OCI-LY7 (cell line): ENCODE measurements around the gene WDR4. TPM values are rescaled to one million over a fixed set of nuclear protein-coding genes. Genes with fewer than 3 reads are reported as not detected.
"Not testable (repeated sequence)": the region's sequence is repeated elsewhere in the genome, so short reads cannot be mapped to it uniquely, and the experiment has no call there.

Experiments used
- BruUV-seq: library from RNA; stranded (reverse); fragments of 400-500 nt; replicated peaks from 2 replicates; lab custom pipeline; 2021; lab: Mats Ljungman, UMichigan
- CTCF ChIA-PET: fragments of 300-600 bp; sonication (Branson Sonifier 250); formaldehyde crosslinking; loops from one replicate; lab custom pipeline; 2022; ENCODE audit warnings: antibody characterized with exemption; ENCODE audit not compliant: unreplicated experiment; lab: Charles Lee
- POLR2A ChIA-PET: fragments of 300-600 bp; sonication (Branson Sonifier 250); formaldehyde crosslinking; loops from one replicate; lab custom pipeline; 2022; ENCODE audit warnings: antibody characterized with exemption; lab: Charles Lee
- DNase-seq: peaks from one replicate; pipeline ENCODE4 v3.0.0-alpha.2; 2015; ENCODE audit warnings: low spot score
- H2AFZ ChIP-seq: fragments of 200-600 bp; sonication (generic), shearing (Covaris generic); 2 replicates; pipeline ENCODE4 v1.6.1; 2014; ENCODE audit warnings: mild to moderate bottlenecking, antibody characterized with exemption, low read length, moderate library complexity
- H3K27ac ChIP-seq: fragments of 200-600 bp; sonication (generic); 2 replicates; pipeline ENCODE4 v1.5.1; 2014; ENCODE audit warnings: mixed run types, low read depth, mild to moderate bottlenecking, moderate library complexity, low read length, inconsistent platforms; ENCODE audit not compliant: poor library complexity, severe bottlenecking
- H3K36me3 ChIP-seq: fragments of 200-600 bp; sonication (generic); 2 replicates; pipeline ENCODE4 v1.6.1; 2014; ENCODE audit warnings: mild to moderate bottlenecking, antibody characterized with exemption, low read length, moderate library complexity, mixed read lengths; ENCODE audit not compliant: insufficient read depth
- H3K4me1 ChIP-seq: fragments of 200-600 bp; sonication (generic); 2 replicates; pipeline ENCODE4 v1.5.1; 2014; ENCODE audit warnings: mild to moderate bottlenecking, low read length; ENCODE audit not compliant: insufficient read depth, poor library complexity, severe bottlenecking
- H3K4me2 ChIP-seq: fragments of 200-600 bp; sonication (generic); 2 replicates; pipeline ENCODE4 v1.6.1; 2014; ENCODE audit warnings: mild to moderate bottlenecking, low read length
- H3K4me3 ChIP-seq: fragments of 200-600 bp; sonication (generic); 2 replicates; pipeline ENCODE4 v1.5.1; 2014; ENCODE audit warnings: mild to moderate bottlenecking, low read depth, low read length; ENCODE audit not compliant: poor library complexity, severe bottlenecking
- H3K79me2 ChIP-seq: fragments of 200-600 bp; sonication (generic); 2 replicates; pipeline ENCODE4 v1.6.1; 2016; ENCODE audit warnings: low read depth, mild to moderate bottlenecking, low read length, moderate library complexity, mixed read lengths; ENCODE audit not compliant: insufficient read depth
- H3K9me2 ChIP-seq: fragments of 200-600 bp; sonication (generic); 2 replicates; pipeline ENCODE4 v1.6.1; 2016; ENCODE audit warnings: mild to moderate bottlenecking, low read length, mixed read lengths; ENCODE audit not compliant: insufficient read depth
- H3K9me3 ChIP-seq: fragments of 200-600 bp; sonication (generic); 2 replicates; pipeline ENCODE4 v1.6.1; 2014; ENCODE audit warnings: mild to moderate bottlenecking, mixed run types, low read length, mixed read lengths
- H4K20me1 ChIP-seq: fragments of 200-600 bp; sonication (generic); 2 replicates; pipeline ENCODE4 v1.6.1; 2014; ENCODE audit warnings: mild to moderate bottlenecking, antibody characterized with exemption, low read length, moderate library complexity, mixed read lengths; ENCODE audit not compliant: insufficient read depth
- CTCF ChIP-seq: fragments of 200-600 bp; sonication (generic); conservative IDR thresholded peaks from 2 replicates; pipeline ENCODE4 v1.5.1; 2014; ENCODE audit warnings: mild to moderate bottlenecking, antibody characterized with exemption, low read length, moderate library complexity, mixed read lengths
- EZH2phosphoT487 ChIP-seq: fragments of 200-600 bp; sonication (generic); IDR thresholded peaks from 2 replicates; pipeline ENCODE4 v1.6.1; 2018; ENCODE audit warnings: low read depth, borderline replicate concordance, mild to moderate bottlenecking, mixed run types, antibody characterized with exemption, low read length, moderate library complexity, mixed read lengths
- intact Hi-C: fragments of 100-400 bp; cut with micrococcal nuclease; formaldehyde crosslinking; loops from one replicate; pipeline ENCODE4 v1.10.0; 2022; ENCODE audit not compliant: unreplicated experiment
- total RNA-seq, 2 experiments: library from RNA; depleted of rRNA in 1 of 2; stranded (reverse); fragments of >200 nt in 1 of 2; shearing (Covaris generic) in 1 of 2; gene quantifications; 2 replicates each; pipeline ENCODE4 v1.2.3, GENCODE V29; 2014 to 2022

The WDR4 gene
- total RNA-seq, 2 experiments from 2014 or later = 45.7 to 73.8 TPM

- ChIA-PET CTCF (no interaction called here), POLR2A (interaction anchor here (0.6 to 2.5 kb wide), 2 partner anchors 8 to 12 kb away, joined by 3 to 8 read pairs; partner anchors contain the start of gene NDUFV3)
- Histone ChIP-seq H3K4me1 (peaks cover 20% of the 10 kb centered on the region), H3K4me3 (peak overlapping the region; percentile 77), H3K36me3 (peaks cover 28% of the 10 kb centered on the region), H3K4me2 (peak overlapping the region; percentile 68), H2AFZ (no peak overlapping the region; the same call in 1 of the 2 replicates), H3K9me2 (no peaks in the 10 kb centered on the region), H3K27ac (no peak overlapping the region), H3K9me3 (no peaks in the 10 kb centered on the region), H3K79me2 (peaks cover 50% of the 10 kb centered on the region), H4K20me1 (peaks cover 7% of the 10 kb centered on the region; the same call in 1 of the 2 replicates)
- no peak for DNase-seq
- TSS peak; percentile 86 for BruUV-seq
- intact Hi-C loops = loop anchor here (10.0 kb wide), 1 partner anchor 94 kb away; the partner anchor contains the start of gene PKNOX1
- TF ChIP-seq EZH2phosphoT487 (no peak), CTCF (no peak)
Measured at GRCh38 chr21:42880352-42880751, 1.0 kb upstream of the WDR4 start.

- TF ChIP-seq EZH2phosphoT487 (no peak), CTCF (no peak)
- BruUV-seq = no TSS peak
- H3K79me2 ChIP-seq = peaks cover 54% of the 10 kb centered on the region
- no peak for DNase-seq
- no peaks in the 10 kb centered on the region for H3K9me3 ChIP-seq
- peak overlapping the region; percentile 65 for H3K27ac ChIP-seq
- ChIA-PET POLR2A (interaction anchor here (0.8 to 1.2 kb wide), 2 partner anchors 15 to 141 kb away, joined by 3 to 7 read pairs; partner anchors contain the start of gene NDUFV3), CTCF (no interaction called here)
- H3K9me2 ChIP-seq = no peaks in the 10 kb centered on the region
- peaks cover 20% of the 10 kb centered on the region for H3K4me1 ChIP-seq
- peak overlapping the region; percentile 77 for H3K4me3 ChIP-seq
- peak overlapping the region; percentile 98 for H3K4me2 ChIP-seq
- H2AFZ ChIP-seq = peak overlapping the region; percentile 4; the same call in 1 of the 2 replicates
- intact Hi-C loops = loop anchor here (2.0 to 5.0 kb wide), 2 partner anchors 14 to 221 kb away; partner anchors contain the start of gene NDUFV3
- H3K36me3 ChIP-seq = peaks cover 45% of the 10 kb centered on the region
- peaks cover 7% of the 10 kb centered on the region; the same call in 1 of the 2 replicates for H4K20me1 ChIP-seq
Measured at GRCh38 chr21:42878678-42878992, 704 bp downstream of the WDR4 start.

- POLR2A ChIA-PET = interaction anchor here (0.6 kb wide), 1 partner anchor 33 kb away, joined by 5 read pairs; no protein-coding TSS in a partner anchor
- peaks cover 73% of the 10 kb centered on the region for H3K36me3 ChIP-seq
- H2AFZ ChIP-seq, BruUV-seq, H3K9me2 ChIP-seq, H3K4me2 ChIP-seq, DNase-seq, H3K9me3 ChIP-seq, H4K20me1 ChIP-seq, H3K4me3 ChIP-seq, H3K27ac ChIP-seq, CTCF ChIA-PET: not testable (repeated sequence)
- peaks cover 20% of the 10 kb centered on the region for H3K4me1 ChIP-seq
- intact Hi-C loops = loop anchor here (5.0 kb wide), 1 partner anchor 219 kb away; no protein-coding TSS in a partner anchor
- H3K79me2 ChIP-seq = peaks cover 55% of the 10 kb centered on the region
Measured at GRCh38 chr21:42875811-42876210, 3.5 kb downstream of the WDR4 start.
